Spleen (tissue), 11 donors: ENCODE results near the gene WFDC11. TPM values are rescaled to one million over a fixed set of nuclear protein-coding genes. Genes with fewer than 3 reads are reported as not detected.
"Not testable (repeated sequence)": the region's sequence is repeated elsewhere in the genome, so short reads cannot be mapped to it uniquely, and the experiment has no call there.

Source experiments
- DNase-seq: peaks from one replicate; pipeline ENCODE4 v3.0.0-alpha.2; 2020
- H3K27ac ChIP-seq, 8 donors: fragments of 200-600 bp; sonication (generic) in 7 of 8; 1 replicate in 4 of 8; 2 replicates in 4 of 8; pipeline versions ENCODE4 v1.5.0 to v1.8.0; 2016 to 2021; ENCODE audit warnings: inconsistent platforms in 4 of 8, mild to moderate bottlenecking in 4 of 8, moderate library complexity in 1 of 8
- H3K27me3 ChIP-seq, 7 donors: fragments of 200-600 bp; sonication (generic) in 6 of 7; replicated peaks in 1 of 7; 1 replicate in 4 of 7; 2 replicates in 3 of 7; pipeline versions ENCODE4 v1.5.0 to v1.8.0; 2016 to 2021; ENCODE audit warnings: inconsistent platforms in 3 of 7, mild to moderate bottlenecking in 1 of 7
- H3K36me3 ChIP-seq, 6 donors: fragments of 200-600 bp; sonication (generic) in 5 of 6; 1 replicate in 4 of 6; 2 replicates in 2 of 6; pipeline versions ENCODE4 v1.5.0 to v1.8.0; 2016 to 2021; ENCODE audit warnings: inconsistent platforms in 2 of 6
- H3K4me1 ChIP-seq, 6 donors: fragments of 200-600 bp; sonication (generic) in 5 of 6; 1 replicate in 3 of 6; 2 replicates in 3 of 6; pipeline versions ENCODE4 v1.5.0 to v1.8.0; 2016 to 2021; ENCODE audit warnings: inconsistent platforms in 3 of 6
- H3K4me3 ChIP-seq, 8 donors: fragments of 200-600 bp; sonication (generic) in 7 of 8; 1 replicate in 4 of 8; 2 replicates in 4 of 8; pipeline versions ENCODE4 v1.5.0 to v1.8.0; 2016 to 2021; ENCODE audit warnings: inconsistent platforms in 4 of 8, mild to moderate bottlenecking in 4 of 8, moderate library complexity in 2 of 8
- H3K9me3 ChIP-seq, 8 donors: fragments of 200-600 bp; sonication (generic) in 7 of 8; 1 replicate in 4 of 8; 2 replicates in 4 of 8; pipeline versions ENCODE4 v1.5.0 to v1.8.0; 2016 to 2021; ENCODE audit warnings: inconsistent platforms in 4 of 8
- POLR2A ChIP-seq, 3 donors: fragments of 450-650 bp; IDR thresholded peaks; one replicate each; pipeline ENCODE4 v1.5.1; 2017; ENCODE audit warnings: antibody characterized with exemption in 3 of 3, mild to moderate bottlenecking in 1 of 3
- POLR2AphosphoS5 ChIP-seq, 3 donors: sonication (generic); formaldehyde crosslinking; IDR thresholded peaks; one replicate each; pipeline ENCODE4 v1.5.1; 2017; ENCODE audit warnings: antibody characterized with exemption in 3 of 3
- WGBS, 5 donors: extraction: QIAGEN DNeasy Blood & Tissue Kit in 3 of 5; methylation state at CpG; one replicate each; pipeline versions ENCODE4 v1.1.5 to v1.1.7; 2013 to 2018; 5-methylcytosine and 5-hydroxymethylcytosine counted together
- intact Hi-C: fragments of 100-400 bp; cut with DNase I; formaldehyde crosslinking; loops from one replicate; pipeline ENCODE4 v1.15.0; 2023; ENCODE audit warnings: low total_unique reads
- polyA plus RNA-seq, 3 donors: library from polyadenylated mRNA; stranded (reverse); fragments of 200-250 nt; gene quantifications; one replicate each; pipeline ENCODE4 v1.2.1, GENCODE V29; 2013
- total RNA-seq, 7 donors: library from RNA; depleted of rRNA in 3 of 7; stranded (reverse); fragments of >200 nt in 3 of 7; fragmentation: NEBNext Ultra II Directional in 4 of 7; extraction: Animal tissue kit (Norgen Biotek cat#: 25700) in 4 of 7; gene quantifications; one replicate each; pipeline versions ENCODE4 v1.1.0 to v1.2.1, GENCODE V29; 2016 to 2021
- TF ChIP-seq, protein P1 (sequence below), 11 experiments: fragments of 200-600 bp in 7 of 11; fragments of 450-650 bp in 4 of 11; sonication (generic) in 4 of 11; IDR thresholded peaks in 8 of 11; conservative IDR thresholded peaks in 3 of 11; 1 replicate in 7 of 11; 2 replicates in 4 of 11; pipeline versions ENCODE4 v1.4.0 to v1.8.0; 2016 to 2021; ENCODE audit warnings: antibody characterized with exemption in 11 of 11, inconsistent platforms in 4 of 11, mild to moderate bottlenecking in 1 of 11
- donor health status: healthy with polysubstance abuse.
- donor health status: DM: no; HTN: no; CAD: no; lungs with moderate emphysema.
- donor health status: DM: no; HTN: no; CAD: no.
- donor health status: Bipolar disorder and iron deficiency.
- donor health status: healthy.
- donor health status: DM: no; HTN: no; CAD: no.
- donor health status: DM: yes; HTN: yes; CAD: no.

WFDC11 gene
- total and polyA plus RNA-seq, 10 donors: not detected

- Histone ChIP-seq H3K27ac (no peak overlapping the region), H3K9me3 (no peaks in the 10 kb centered on the region), H3K4me1 (no peaks in the 10 kb centered on the region), H3K36me3 (no peaks in the 10 kb centered on the region), H3K4me3 (no peak overlapping the region), H3K27me3 (peaks cover 0 to 20% (median 0%) of the 10 kb centered on the region in 7 donors)
- TF ChIP-seq, protein P1, sequence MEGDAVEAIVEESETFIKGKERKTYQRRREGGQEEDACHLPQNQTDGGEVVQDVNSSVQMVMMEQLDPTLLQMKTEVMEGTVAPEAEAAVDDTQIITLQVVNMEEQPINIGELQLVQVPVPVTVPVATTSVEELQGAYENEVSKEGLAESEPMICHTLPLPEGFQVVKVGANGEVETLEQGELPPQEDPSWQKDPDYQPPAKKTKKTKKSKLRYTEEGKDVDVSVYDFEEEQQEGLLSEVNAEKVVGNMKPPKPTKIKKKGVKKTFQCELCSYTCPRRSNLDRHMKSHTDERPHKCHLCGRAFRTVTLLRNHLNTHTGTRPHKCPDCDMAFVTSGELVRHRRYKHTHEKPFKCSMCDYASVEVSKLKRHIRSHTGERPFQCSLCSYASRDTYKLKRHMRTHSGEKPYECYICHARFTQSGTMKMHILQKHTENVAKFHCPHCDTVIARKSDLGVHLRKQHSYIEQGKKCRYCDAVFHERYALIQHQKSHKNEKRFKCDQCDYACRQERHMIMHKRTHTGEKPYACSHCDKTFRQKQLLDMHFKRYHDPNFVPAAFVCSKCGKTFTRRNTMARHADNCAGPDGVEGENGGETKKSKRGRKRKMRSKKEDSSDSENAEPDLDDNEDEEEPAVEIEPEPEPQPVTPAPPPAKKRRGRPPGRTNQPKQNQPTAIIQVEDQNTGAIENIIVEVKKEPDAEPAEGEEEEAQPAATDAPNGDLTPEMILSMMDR (IDR thresholded peaks at IDR 0.05 in 8 of 11, conservative IDR thresholded peaks at IDR 0.05 in 3 of 11): no peak
- TF ChIP-seq POLR2AphosphoS5 (IDR thresholded peaks at IDR 0.05) (no peak), POLR2A (IDR thresholded peaks at IDR 0.05) (no peak)
- intact Hi-C loops: no loop called here
- DNase-seq: no peak
- 90 to 97% (median 92%) methylated on average over 2 of the region's 2 CpGs for WGBS, 5 donors
These were observed 25.5 kb upstream of the WFDC11 start for GRCh38 chr20:45695496-45695895.

- DNase-seq, H3K9me3 ChIP-seq, H3K36me3 ChIP-seq, intact Hi-C loops, H3K4me3 ChIP-seq, H3K4me1 ChIP-seq, H3K27ac ChIP-seq: not testable (repeated sequence)
- 79 to 94% (median 91%) methylated on average over 12 of the region's 12 CpGs for WGBS, 5 donors
- peaks cover 0 to 20% (median 0%) of the 10 kb centered on the region in 7 donors for H3K27me3 ChIP-seq
These were observed 23.3 kb upstream of the WFDC11 start for GRCh38 chr20:45693346-45693745.

DNA sequence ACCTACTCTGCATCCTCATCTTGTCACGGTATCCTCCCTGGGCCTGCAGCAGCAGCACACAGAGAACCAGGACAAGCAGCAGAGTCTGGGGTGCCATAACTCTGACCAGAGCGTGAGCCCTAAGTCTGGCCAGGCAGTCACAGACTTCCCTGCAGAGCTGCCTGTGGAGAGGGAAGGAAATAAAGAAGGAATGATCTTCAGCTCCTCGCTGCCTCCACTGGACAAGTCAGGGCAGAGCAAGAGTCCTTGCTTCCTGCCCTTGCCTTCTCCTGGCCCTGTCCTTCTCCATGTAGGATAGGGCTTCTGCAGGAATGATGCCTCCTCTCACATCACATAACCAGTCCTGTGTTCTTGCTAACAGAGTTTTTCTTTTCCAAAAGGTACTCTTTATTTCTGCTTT, 15.9 kb upstream of the WFDC11 start:
- no peak overlapping the region for H3K27ac ChIP-seq
- no peaks in the 10 kb centered on the region for H3K4me1 ChIP-seq
- intact Hi-C loops: no loop called here
- whole genome bisulfite sequencing, 5 donors: 51 to 69% (median 59%) methylated on average over 2 to 3 of the region's 3 CpGs
- peaks cover 0 to 11% (median 5%) of the 10 kb centered on the region in 8 donors for H3K9me3 ChIP-seq
- TF ChIP-seq, protein P1 (IDR thresholded peaks at IDR 0.05 in 8 of 11, conservative IDR thresholded peaks at IDR 0.05 in 3 of 11): no peak
- TF ChIP-seq POLR2AphosphoS5 (IDR thresholded peaks at IDR 0.05) (no peak), POLR2A (IDR thresholded peaks at IDR 0.05) (no peak)
- DNase-seq: no peak
- H3K27me3 ChIP-seq: peaks cover 0 to 13% (median 0%) of the 10 kb centered on the region in 7 donors
- no peak overlapping the region for H3K4me3 ChIP-seq
- H3K36me3 ChIP-seq: no peaks in the 10 kb centered on the region

- no peaks in the 10 kb centered on the region for H3K4me1 ChIP-seq
- H3K27me3 ChIP-seq: peaks cover 0 to 9% (median 0%) of the 10 kb centered on the region in 7 donors
- H3K27ac ChIP-seq: no peak overlapping the region
- H3K9me3 ChIP-seq: peaks cover 3 to 61% (median 46%) of the 10 kb centered on the region in 8 donors
- no peak overlapping the region for H3K4me3 ChIP-seq
- no peaks in the 10 kb centered on the region for H3K36me3 ChIP-seq
- TF ChIP-seq POLR2AphosphoS5 (IDR thresholded peaks at IDR 0.05) (no peak), POLR2A (IDR thresholded peaks at IDR 0.05) (no peak)
- TF ChIP-seq, protein P1 (IDR thresholded peaks at IDR 0.05 in 8 of 11, conservative IDR thresholded peaks at IDR 0.05 in 3 of 11): no peak
- no peak for DNase-seq
- intact Hi-C loops: no loop called here
These were observed 9.6 kb upstream of the WFDC11 start for GRCh38 chr20:45679650-45680049.

- no peak for DNase-seq
- intact Hi-C loops: no loop called here
- TF ChIP-seq POLR2AphosphoS5 (IDR thresholded peaks at IDR 0.05): no peak
- no peak for TF ChIP-seq POLR2A (IDR thresholded peaks at IDR 0.05)
- TF ChIP-seq, protein P1 (IDR thresholded peaks at IDR 0.05 in 8 of 11, conservative IDR thresholded peaks at IDR 0.05 in 3 of 11): no peak
These were observed 2.7 kb upstream of the WFDC11 start for GRCh38 chr20:45672765-45673164.

DNA sequence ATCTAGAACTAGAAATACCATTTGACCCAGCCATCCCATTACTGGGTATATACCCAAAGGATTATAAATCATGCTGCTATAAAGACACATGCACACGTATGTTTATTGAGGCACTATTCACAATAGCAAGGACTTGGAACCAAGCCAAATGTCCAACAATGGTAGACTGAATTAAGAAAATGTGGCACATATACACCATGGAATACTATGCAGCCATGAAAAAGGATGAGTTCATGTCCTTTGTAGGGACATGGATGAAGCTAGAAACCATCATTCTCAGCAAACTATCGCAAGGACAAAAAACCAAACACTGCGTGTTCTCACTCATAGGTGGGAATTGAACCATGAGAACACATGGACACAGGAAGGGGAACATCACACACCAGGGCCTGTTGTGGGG, 13.0 kb downstream of the WFDC11 start:
- 75 to 99% (median 92%) methylated on average over 2 to 3 of the region's 3 CpGs for WGBS, 5 donors
- H3K4me3 ChIP-seq, H3K36me3 ChIP-seq, H3K4me1 ChIP-seq, intact Hi-C loops, H3K27me3 ChIP-seq, DNase-seq, H3K27ac ChIP-seq: not testable (repeated sequence)
- H3K9me3 ChIP-seq: peaks cover 0 to 14% (median 2%) of the 10 kb centered on the region in 8 donors

More at GRCh38 chr20:45672765-45673164, 2.7 kb upstream of the WFDC11 start:
- peaks cover 0 to 10% (median 0%) of the 10 kb centered on the region in 7 donors for H3K27me3 ChIP-seq
- no peak overlapping the region for H3K27ac ChIP-seq
- no peaks in the 10 kb centered on the region for H3K4me1 ChIP-seq
- no peak overlapping the region for H3K4me3 ChIP-seq
- no peaks in the 10 kb centered on the region for H3K36me3 ChIP-seq
- peaks cover 0 to 21% (median 10%) of the 10 kb centered on the region in 8 donors for H3K9me3 ChIP-seq

DNA sequence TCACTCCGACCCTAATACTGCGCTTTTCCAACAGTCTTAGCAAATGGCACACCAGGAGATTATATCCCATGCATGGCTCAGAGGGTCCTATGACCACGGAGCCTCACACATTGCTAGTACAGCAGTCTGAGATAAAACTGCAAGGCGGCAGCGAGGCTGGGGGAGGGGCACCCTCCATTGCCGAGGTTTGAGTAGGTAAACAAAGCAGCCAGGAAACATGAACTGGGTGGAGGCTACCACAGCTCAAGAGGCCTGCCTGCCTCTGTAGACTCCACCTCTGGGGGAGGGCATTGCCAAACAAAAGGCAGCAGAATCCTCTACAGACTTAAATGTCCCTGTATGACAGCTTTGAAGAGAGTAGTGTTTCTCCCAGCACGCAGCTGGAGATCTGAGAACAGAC, 18.3 kb downstream of the WFDC11 start:
- H3K36me3 ChIP-seq, H3K27ac ChIP-seq, DNase-seq, H3K4me3 ChIP-seq, H3K27me3 ChIP-seq, intact Hi-C loops, H3K9me3 ChIP-seq, H3K4me1 ChIP-seq: not testable (repeated sequence)
- 63 to 82% (median 78%) methylated on average over 7 of the region's 7 CpGs for WGBS, 5 donors
